ENCODE measurements around the gene ITGAV.

ITGAV gene

GRCh38 chr2:186691900-186692299 is 102.0 kb downstream of the ITGAV start:
- Histone ChIP-seq H3K4me1 (ENCODE audit: insufficient read depth, low read length, poor library complexity, severe bottlenecking) (no peaks in the 10 kb centered on the region), H3K27me3 (ENCODE audit: insufficient read depth, low read length, poor library complexity, severe bottlenecking) (no peaks in the 10 kb centered on the region), H3F3A (ENCODE audit: low read depth) (no peaks in the 10 kb centered on the region), H3K9me3 (ENCODE audit: insufficient read depth, low read depth, low read length) (peaks cover 5% of the 10 kb centered on the region; the same call in 1 of the 2 replicates), H2AFZ (ENCODE audit: low read length) (no peak overlapping the region), H3K9ac (ENCODE audit: low read depth, low read length, poor library complexity, severe bottlenecking) (no peak overlapping the region), H3K36me3 (ENCODE audit: insufficient read depth, low read length) (no peaks in the 10 kb centered on the region), H3K4me2 (ENCODE audit: low read depth, low read length, poor library complexity, severe bottlenecking) (no peak overlapping the region), H3K9me2 (replicated peaks; ENCODE audit: low read depth, low read length) (no peaks in the 10 kb centered on the region), H4K20me1 (ENCODE audit: insufficient read depth, low read length, poor library complexity, severe bottlenecking) (no peaks in the 10 kb centered on the region), H3K79me2 (ENCODE audit: insufficient read depth, low read length) (no peaks in the 10 kb centered on the region), H3K4me3 (ENCODE audit: low read length, poor library complexity, severe bottlenecking) (no peak overlapping the region)
- TF ChIP-seq, protein P1, sequence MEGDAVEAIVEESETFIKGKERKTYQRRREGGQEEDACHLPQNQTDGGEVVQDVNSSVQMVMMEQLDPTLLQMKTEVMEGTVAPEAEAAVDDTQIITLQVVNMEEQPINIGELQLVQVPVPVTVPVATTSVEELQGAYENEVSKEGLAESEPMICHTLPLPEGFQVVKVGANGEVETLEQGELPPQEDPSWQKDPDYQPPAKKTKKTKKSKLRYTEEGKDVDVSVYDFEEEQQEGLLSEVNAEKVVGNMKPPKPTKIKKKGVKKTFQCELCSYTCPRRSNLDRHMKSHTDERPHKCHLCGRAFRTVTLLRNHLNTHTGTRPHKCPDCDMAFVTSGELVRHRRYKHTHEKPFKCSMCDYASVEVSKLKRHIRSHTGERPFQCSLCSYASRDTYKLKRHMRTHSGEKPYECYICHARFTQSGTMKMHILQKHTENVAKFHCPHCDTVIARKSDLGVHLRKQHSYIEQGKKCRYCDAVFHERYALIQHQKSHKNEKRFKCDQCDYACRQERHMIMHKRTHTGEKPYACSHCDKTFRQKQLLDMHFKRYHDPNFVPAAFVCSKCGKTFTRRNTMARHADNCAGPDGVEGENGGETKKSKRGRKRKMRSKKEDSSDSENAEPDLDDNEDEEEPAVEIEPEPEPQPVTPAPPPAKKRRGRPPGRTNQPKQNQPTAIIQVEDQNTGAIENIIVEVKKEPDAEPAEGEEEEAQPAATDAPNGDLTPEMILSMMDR (conservative IDR thresholded peaks at IDR 0.05; ENCODE audit: low read length), result no peak
- no peak for TF ChIP-seq EZH2phosphoT487 (IDR thresholded peaks at IDR 0.05; ENCODE audit: borderline replicate concordance)

- no peak overlapping the region for H3K4me2 ChIP-seq (ENCODE audit: low read depth, low read length, poor library complexity, severe bottlenecking)
- no peak overlapping the region for H2AFZ ChIP-seq (ENCODE audit: low read length)
These were observed 103.6 kb downstream of the ITGAV start for GRCh38 chr2:186693446-186693832.

GRCh38 chr2:186695081-186695756 is 105.4 kb downstream of the ITGAV start:
- no peak overlapping the region for H3K4me2 ChIP-seq (ENCODE audit: low read depth, low read length, poor library complexity, severe bottlenecking)
- H3K9me2 ChIP-seq (replicated peaks; ENCODE audit: low read depth, low read length), result no peaks in the 10 kb centered on the region
- H3K79me2 ChIP-seq (ENCODE audit: insufficient read depth, low read length), result no peaks in the 10 kb centered on the region
- TF ChIP-seq EZH2phosphoT487 (IDR thresholded peaks at IDR 0.05; ENCODE audit: borderline replicate concordance), result no peak
- TF ChIP-seq, protein P1 (conservative IDR thresholded peaks at IDR 0.05; ENCODE audit: low read length), result no peak
- no peak overlapping the region for H2AFZ ChIP-seq (ENCODE audit: low read length)
- no peaks in the 10 kb centered on the region for H3K27me3 ChIP-seq (ENCODE audit: insufficient read depth, low read length, poor library complexity, severe bottlenecking)
- no peaks in the 10 kb centered on the region for H3K36me3 ChIP-seq (ENCODE audit: insufficient read depth, low read length)
- H3F3A ChIP-seq (ENCODE audit: low read depth), result no peaks in the 10 kb centered on the region
- H3K4me1 ChIP-seq (ENCODE audit: insufficient read depth, low read length, poor library complexity, severe bottlenecking), result no peaks in the 10 kb centered on the region
- H4K20me1 ChIP-seq (ENCODE audit: insufficient read depth, low read length, poor library complexity, severe bottlenecking), result no peaks in the 10 kb centered on the region
- no peaks in the 10 kb centered on the region for H3K9me3 ChIP-seq (ENCODE audit: insufficient read depth, low read depth, low read length)
- H3K4me3 ChIP-seq (ENCODE audit: low read length, poor library complexity, severe bottlenecking), result no peak overlapping the region
- H3K9ac ChIP-seq (ENCODE audit: low read depth, low read length, poor library complexity, severe bottlenecking), result no peak overlapping the region

More at GRCh38 chr2:186693446-186693832, 103.6 kb downstream of the ITGAV start:
- Histone ChIP-seq H3K4me1 (ENCODE audit: insufficient read depth, low read length, poor library complexity, severe bottlenecking) (no peaks in the 10 kb centered on the region), H3K9ac (ENCODE audit: low read depth, low read length, poor library complexity, severe bottlenecking) (no peak overlapping the region), H3K9me3 (ENCODE audit: insufficient read depth, low read depth, low read length) (no peaks in the 10 kb centered on the region), H3K79me2 (ENCODE audit: insufficient read depth, low read length) (no peaks in the 10 kb centered on the region), H3K36me3 (ENCODE audit: insufficient read depth, low read length) (no peaks in the 10 kb centered on the region), H3K4me3 (ENCODE audit: low read length, poor library complexity, severe bottlenecking) (no peak overlapping the region), H3K27me3 (ENCODE audit: insufficient read depth, low read length, poor library complexity, severe bottlenecking) (no peaks in the 10 kb centered on the region), H4K20me1 (ENCODE audit: insufficient read depth, low read length, poor library complexity, severe bottlenecking) (no peaks in the 10 kb centered on the region), H3K9me2 (replicated peaks; ENCODE audit: low read depth, low read length) (no peaks in the 10 kb centered on the region), H3F3A (ENCODE audit: low read depth) (no peaks in the 10 kb centered on the region)
- TF ChIP-seq, protein P1 (conservative IDR thresholded peaks at IDR 0.05; ENCODE audit: low read length), result no peak
- TF ChIP-seq EZH2phosphoT487 (IDR thresholded peaks at IDR 0.05; ENCODE audit: borderline replicate concordance), result no peak
